Liver (tissue), 3 donors: ENCODE results near the gene FHDC1.

Source experiments
- CTCF ChIP-seq: fragments of 150-350 bp; IDR thresholded peaks from 2 replicates; pipeline ENCODE4 v1.5.1; 2017; ENCODE audit warnings: improper control_type of control experiment, low read depth, low read length; ENCODE audit not compliant: missing input control
- MAX ChIP-seq: IDR thresholded peaks from 2 replicates; pipeline ENCODE4 v1.6.1; 2016; ENCODE audit warnings: antibody characterized with exemption
- REST ChIP-seq: IDR thresholded peaks from 2 replicates; pipeline ENCODE4 v1.6.1; 2016; ENCODE audit warnings: antibody characterized with exemption, mild to moderate bottlenecking
- SP1 ChIP-seq: IDR thresholded peaks from 2 replicates; pipeline ENCODE4 v1.6.1; 2018; ENCODE audit warnings: antibody characterized with exemption, mild to moderate bottlenecking
- TF ChIP-seq, protein P1 (sequence below): IDR thresholded peaks from 2 replicates; pipeline ENCODE4 v1.6.1; 2016; ENCODE audit warnings: antibody characterized with exemption
- donor health status: healthy.
- donor health status: healthy.

GRCh38 chr4:152901205-152901604 is 34.9 kb upstream of the FHDC1 start:
- TF ChIP-seq REST (no peak), CTCF (no peak), SP1 (no peak), MAX (no peak)
- TF ChIP-seq, protein P1, sequence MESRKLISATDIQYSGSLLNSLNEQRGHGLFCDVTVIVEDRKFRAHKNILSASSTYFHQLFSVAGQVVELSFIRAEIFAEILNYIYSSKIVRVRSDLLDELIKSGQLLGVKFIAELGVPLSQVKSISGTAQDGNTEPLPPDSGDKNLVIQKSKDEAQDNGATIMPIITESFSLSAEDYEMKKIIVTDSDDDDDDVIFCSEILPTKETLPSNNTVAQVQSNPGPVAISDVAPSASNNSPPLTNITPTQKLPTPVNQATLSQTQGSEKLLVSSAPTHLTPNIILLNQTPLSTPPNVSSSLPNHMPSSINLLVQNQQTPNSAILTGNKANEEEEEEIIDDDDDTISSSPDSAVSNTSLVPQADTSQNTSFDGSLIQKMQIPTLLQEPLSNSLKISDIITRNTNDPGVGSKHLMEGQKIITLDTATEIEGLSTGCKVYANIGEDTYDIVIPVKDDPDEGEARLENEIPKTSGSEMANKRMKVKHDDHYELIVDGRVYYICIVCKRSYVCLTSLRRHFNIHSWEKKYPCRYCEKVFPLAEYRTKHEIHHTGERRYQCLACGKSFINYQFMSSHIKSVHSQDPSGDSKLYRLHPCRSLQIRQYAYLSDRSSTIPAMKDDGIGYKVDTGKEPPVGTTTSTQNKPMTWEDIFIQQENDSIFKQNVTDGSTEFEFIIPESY = no peak
